HCT116 (cell line): ENCODE measurements around the gene ADGRA3. TPM values are rescaled to one million over a fixed set of nuclear protein-coding genes. Genes with fewer than 3 reads are reported as not detected.

ENCODE experiments used
- ATAC-seq: fragments of 200-7000 bp; cut with Tn5 transposase; 2 replicates; pipeline ENCODE4 v1.9.1; 2020; ENCODE audit warnings: mild to moderate bottlenecking, moderate library complexity
- BruUV-seq: library from RNA; stranded (reverse); fragments of 400-500 nt; replicated peaks from 2 replicates; lab custom pipeline; 2021; lab: Mats Ljungman, UMichigan
- CTCF ChIA-PET: fragments of 300-600 bp; sonication (Branson Sonifier 250); formaldehyde crosslinking; loops from one replicate; lab custom pipeline; 2021; ENCODE audit warnings: antibody characterized with exemption; lab: Charles Lee
- POLR2A ChIA-PET: fragments of 300-600, 350-600 bp; sonication (Branson Sonifier 250); formaldehyde crosslinking; loops from one replicate; lab custom pipeline; 2021; ENCODE audit warnings: antibody characterized with exemption; lab: Charles Lee
- RAD21 ChIA-PET, 2 experiments: fragments of 300-600 bp; sonication (Branson Sonifier 250); formaldehyde crosslinking; loops; one replicate each; lab custom pipeline; 2023; ENCODE audit warnings: low total read pairs in 2 of 2; ENCODE audit not compliant: uncharacterized antibody in 2 of 2, unreplicated experiment in 2 of 2, low non-redundant PET in 1 of 2; lab: Charles Lee
- DNase-seq: peaks from one replicate; pipeline ENCODE4 v3.0.0-alpha.2; 2010; ENCODE audit warnings: low read depth, low spot score
- H2AFZ ChIP-seq: fragments of 200-600 bp; shearing (Covaris generic), sonication (generic); 2 replicates; pipeline ENCODE4 v1.6.1; 2017; ENCODE audit warnings: low read depth, mixed run types, mixed read lengths, antibody characterized with exemption, low read length; ENCODE audit not compliant: poor library complexity, severe bottlenecking
- H3K27ac ChIP-seq: 2 replicates; pipeline ENCODE4 v1.5.1; 2012; ENCODE audit warnings: low read depth, low read length
- H3K27me3 ChIP-seq: fragments of 200-600 bp; sonication (generic); 2 replicates; pipeline ENCODE4 v1.6.1; 2016; ENCODE audit warnings: mixed run types, low read length, mixed read lengths; ENCODE audit not compliant: insufficient read depth
- H3K36me3 ChIP-seq, 2 experiments: fragments of 200-500 bp in 1 of 2; fragments of 200-600 bp in 1 of 2; sonication (Bioruptor generic) in 1 of 2; sonication (generic) in 1 of 2; 2 replicates each; pipeline versions ENCODE4 v1.5.1 to v1.6.1; 2014 to 2016; ENCODE audit warnings: low read length in 2 of 2, inconsistent platforms in 1 of 2, mixed read lengths in 1 of 2, mixed run types in 1 of 2; ENCODE audit not compliant: insufficient read depth in 2 of 2, control insufficient read depth in 1 of 2
- H3K4me1 ChIP-seq, 2 experiments: fragments of 200-600 bp in 1 of 2; sonication (generic) in 1 of 2; 2 replicates each; pipeline versions ENCODE4 v1.5.1 to v1.6.1; 2012 to 2017; ENCODE audit warnings: low read length in 2 of 2, inconsistent platforms in 1 of 2, mild to moderate bottlenecking in 1 of 2, mixed read lengths in 1 of 2, mixed run types in 1 of 2, moderate library complexity in 1 of 2; ENCODE audit not compliant: insufficient read depth in 2 of 2, control insufficient read depth in 1 of 2
- H3K4me2 ChIP-seq: fragments of 200-600 bp; sonication (generic); 2 replicates; pipeline ENCODE4 v1.6.1; 2017; ENCODE audit warnings: mixed run types, low read length, mixed read lengths
- H3K4me3 ChIP-seq, 2 experiments: fragments of 200-600 bp in 1 of 2; sonication (generic) in 1 of 2; replicated peaks in 1 of 2; 2 replicates each; pipeline ENCODE4 v1.5.1; 2011 to 2016; ENCODE audit warnings: low read length in 2 of 2, control low read depth in 1 of 2, low read depth in 1 of 2, mild to moderate bottlenecking in 1 of 2, mixed read lengths in 1 of 2, mixed run types in 1 of 2
- H3K79me2 ChIP-seq: fragments of 200-600 bp; sonication (generic); 2 replicates; pipeline ENCODE4 v1.6.1; 2017; ENCODE audit warnings: mild to moderate bottlenecking, mixed run types, low read length, moderate library complexity, mixed read lengths; ENCODE audit not compliant: insufficient read depth
- H3K9ac ChIP-seq: fragments of 200-600 bp; sonication (generic); 2 replicates; pipeline ENCODE4 v1.6.1; 2016; ENCODE audit warnings: low read length, mixed read lengths
- H3K9me2 ChIP-seq: fragments of 200-600 bp; sonication (generic), shearing (Covaris generic); 2 replicates; pipeline ENCODE4 v1.6.1; 2017; ENCODE audit warnings: mixed run types, mild to moderate bottlenecking, moderate library complexity; ENCODE audit not compliant: insufficient read depth
- H3K9me3 ChIP-seq, 2 experiments: fragments of 200-500 bp in 1 of 2; fragments of 200-600 bp in 1 of 2; sonication (Bioruptor generic) in 1 of 2; sonication (generic) in 1 of 2; 2 replicates each; pipeline ENCODE4 v1.6.1; 2014 to 2017; ENCODE audit warnings: low read length in 2 of 2, mixed read lengths in 2 of 2, inconsistent platforms in 1 of 2, low read depth in 1 of 2, mild to moderate bottlenecking in 1 of 2, mixed run types in 1 of 2, moderate library complexity in 1 of 2; ENCODE audit not compliant: control insufficient read depth in 1 of 2, insufficient read depth in 1 of 2
- H4K20me1 ChIP-seq: fragments of 200-600 bp; sonication (generic), shearing (Covaris generic); 2 replicates; pipeline ENCODE4 v1.6.1; 2017; ENCODE audit warnings: mixed run types, mild to moderate bottlenecking, moderate library complexity; ENCODE audit not compliant: insufficient read depth
- CBX3 ChIP-seq: IDR thresholded peaks from 2 replicates; pipeline ENCODE4 v1.6.1; 2012; ENCODE audit warnings: low read depth
- ELF1 ChIP-seq: IDR thresholded peaks from 2 replicates; pipeline ENCODE4 v1.6.1; 2012; ENCODE audit warnings: low read depth, borderline replicate concordance
- EZH2phosphoT487 ChIP-seq: fragments of 200-600 bp; IDR thresholded peaks from 2 replicates; pipeline ENCODE4 v1.6.1; 2018; ENCODE audit warnings: antibody characterized with exemption, borderline replicate concordance
- RAD21 ChIP-seq: IDR thresholded peaks from 2 replicates; pipeline ENCODE4 v1.6.1; 2012; ENCODE audit warnings: low read depth, mild to moderate bottlenecking
- SIN3A ChIP-seq: IDR thresholded peaks from 2 replicates; pipeline ENCODE4 v1.6.1; 2012; ENCODE audit warnings: low read depth
- SP1 ChIP-seq: IDR thresholded peaks from 2 replicates; pipeline ENCODE4 v1.6.1; 2012; ENCODE audit warnings: low read depth
- TCF7L2 ChIP-seq: IDR thresholded peaks from 2 replicates; pipeline ENCODE4 v1.7.0; 2011; ENCODE audit warnings: borderline replicate concordance, inconsistent platforms; ENCODE audit not compliant: insufficient read depth, insufficient read length; ENCODE audit errors: extremely low read depth
- ZNF274 ChIP-seq: fragments of 200-500 bp; sonication (Bioruptor generic); IDR thresholded peaks from 2 replicates; pipeline ENCODE4 v1.6.1; 2014; ENCODE audit warnings: mild to moderate bottlenecking, low read depth, low read length, inconsistent platforms
- intact Hi-C: fragments of 100-400 bp; cut with micrococcal nuclease; formaldehyde crosslinking; loops from 2 replicates; pipeline ENCODE4 v1.10.0; 2022
- total RNA-seq: library from RNA; stranded (reverse); gene quantifications from one replicate; pipeline ENCODE4 v1.2.1, GENCODE V29; 2021; ENCODE audit not compliant: unreplicated experiment
- TF ChIP-seq, protein P1 (sequence below), 3 experiments: fragments of 200-600 bp in 1 of 3; sonication (generic) in 1 of 3; IDR thresholded peaks in 2 of 3; conservative IDR thresholded peaks in 1 of 3; 2 replicates each; pipeline ENCODE4 v1.5.1; 2012 to 2017; ENCODE audit warnings: low read depth in 2 of 3, low read length in 2 of 3, antibody characterized with exemption in 1 of 3, borderline replicate concordance in 1 of 3, control low read depth in 1 of 3, mild to moderate bottlenecking in 1 of 3, mixed read lengths in 1 of 3, mixed run types in 1 of 3, moderate library complexity in 1 of 3; ENCODE audit not compliant: insufficient read depth in 1 of 3
- TF ChIP-seq, protein P2 (sequence below): IDR thresholded peaks from 2 replicates; pipeline ENCODE4 v1.6.1; 2011; ENCODE audit warnings: mild to moderate bottlenecking, low read length, moderate library complexity; ENCODE audit not compliant: insufficient replicate concordance; ENCODE audit errors: extremely low read depth

The ADGRA3 gene
- total RNA-seq, 1 experiment from 2014 or later = 43.0 TPM

DNA sequence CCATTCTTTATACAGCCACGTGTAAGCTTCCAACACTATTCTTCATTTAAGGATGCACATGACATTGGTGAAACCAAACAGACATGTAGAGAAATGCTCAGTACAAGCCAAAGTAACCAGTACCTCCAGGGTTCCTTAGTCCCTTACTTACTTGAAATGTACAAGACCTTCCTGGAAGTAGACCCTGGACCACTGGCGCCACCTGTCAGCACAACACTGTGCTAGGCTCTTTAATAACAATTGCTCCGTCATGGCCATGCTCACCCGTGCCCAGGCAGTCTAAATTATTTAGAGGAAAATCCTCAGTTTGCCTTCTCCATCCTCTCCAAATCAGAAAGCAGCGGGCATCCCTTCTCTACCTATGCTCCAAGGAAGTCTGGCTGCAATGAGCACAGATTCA lies 52.7 kb downstream of the ADGRA3 start:
- ATAC-seq (peak; percentile 92), DNase-seq (no peak)
- Histone ChIP-seq H3K27me3 (no peaks in the 10 kb centered on the region), H3K9me2 (no peaks in the 10 kb centered on the region), H3K4me3 (no peak overlapping the region), H2AFZ (no peak overlapping the region), H3K27ac (no peak overlapping the region), H3K9me3 (no peaks in the 10 kb centered on the region), H3K4me1 (peaks cover 4% of the 10 kb centered on the region in 2 experiments; a peak in 2 of 4 replicates), H3K9ac (no peak overlapping the region), H3K4me2 (no peak overlapping the region), H3K79me2 (peaks cover 37% of the 10 kb centered on the region), H3K36me3 (no peaks in the 10 kb centered on the region), H4K20me1 (no peaks in the 10 kb centered on the region)
- ChIA-PET RAD21 (no interaction called here), POLR2A (interaction anchor here (1.1 kb wide), 1 partner anchor 11 kb away, joined by 3 read pairs; no protein-coding TSS in a partner anchor), CTCF (no interaction called here)
- intact Hi-C loops = no loop called here
- TF ChIP-seq, protein P1, sequence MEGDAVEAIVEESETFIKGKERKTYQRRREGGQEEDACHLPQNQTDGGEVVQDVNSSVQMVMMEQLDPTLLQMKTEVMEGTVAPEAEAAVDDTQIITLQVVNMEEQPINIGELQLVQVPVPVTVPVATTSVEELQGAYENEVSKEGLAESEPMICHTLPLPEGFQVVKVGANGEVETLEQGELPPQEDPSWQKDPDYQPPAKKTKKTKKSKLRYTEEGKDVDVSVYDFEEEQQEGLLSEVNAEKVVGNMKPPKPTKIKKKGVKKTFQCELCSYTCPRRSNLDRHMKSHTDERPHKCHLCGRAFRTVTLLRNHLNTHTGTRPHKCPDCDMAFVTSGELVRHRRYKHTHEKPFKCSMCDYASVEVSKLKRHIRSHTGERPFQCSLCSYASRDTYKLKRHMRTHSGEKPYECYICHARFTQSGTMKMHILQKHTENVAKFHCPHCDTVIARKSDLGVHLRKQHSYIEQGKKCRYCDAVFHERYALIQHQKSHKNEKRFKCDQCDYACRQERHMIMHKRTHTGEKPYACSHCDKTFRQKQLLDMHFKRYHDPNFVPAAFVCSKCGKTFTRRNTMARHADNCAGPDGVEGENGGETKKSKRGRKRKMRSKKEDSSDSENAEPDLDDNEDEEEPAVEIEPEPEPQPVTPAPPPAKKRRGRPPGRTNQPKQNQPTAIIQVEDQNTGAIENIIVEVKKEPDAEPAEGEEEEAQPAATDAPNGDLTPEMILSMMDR (IDR thresholded peaks at IDR 0.05 in 2 of 3, conservative IDR thresholded peaks at IDR 0.05 in 1 of 3; ENCODE audit: borderline replicate concordance in 1 of 3, insufficient read depth in 1 of 3, low read depth in 2 of 3, low read length in 2 of 3) = peak; percentile 19 to 47 (median 44); a peak in 4 of 6 replicates
- no peak for TF ChIP-seq ZNF274
- no peak for TF ChIP-seq ELF1
- TF ChIP-seq EZH2phosphoT487 = no peak
- no peak for TF ChIP-seq CBX3
- no peak for TF ChIP-seq SIN3A
- no peak for TF ChIP-seq SP1
- TF ChIP-seq RAD21 = peak; percentile 47
- TF ChIP-seq, protein P2, sequence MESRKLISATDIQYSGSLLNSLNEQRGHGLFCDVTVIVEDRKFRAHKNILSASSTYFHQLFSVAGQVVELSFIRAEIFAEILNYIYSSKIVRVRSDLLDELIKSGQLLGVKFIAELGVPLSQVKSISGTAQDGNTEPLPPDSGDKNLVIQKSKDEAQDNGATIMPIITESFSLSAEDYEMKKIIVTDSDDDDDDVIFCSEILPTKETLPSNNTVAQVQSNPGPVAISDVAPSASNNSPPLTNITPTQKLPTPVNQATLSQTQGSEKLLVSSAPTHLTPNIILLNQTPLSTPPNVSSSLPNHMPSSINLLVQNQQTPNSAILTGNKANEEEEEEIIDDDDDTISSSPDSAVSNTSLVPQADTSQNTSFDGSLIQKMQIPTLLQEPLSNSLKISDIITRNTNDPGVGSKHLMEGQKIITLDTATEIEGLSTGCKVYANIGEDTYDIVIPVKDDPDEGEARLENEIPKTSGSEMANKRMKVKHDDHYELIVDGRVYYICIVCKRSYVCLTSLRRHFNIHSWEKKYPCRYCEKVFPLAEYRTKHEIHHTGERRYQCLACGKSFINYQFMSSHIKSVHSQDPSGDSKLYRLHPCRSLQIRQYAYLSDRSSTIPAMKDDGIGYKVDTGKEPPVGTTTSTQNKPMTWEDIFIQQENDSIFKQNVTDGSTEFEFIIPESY = no peak
- no peak for TF ChIP-seq TCF7L2
- no TSS peak for BruUV-seq
